H9 (cell line): ENCODE results near the gene MOCS1. TPM values are rescaled to one million over a fixed set of nuclear protein-coding genes. Genes with fewer than 3 reads are reported as not detected.
A peak's percentile ranks its signal among the peaks of the same experiment; 100 is the strongest.

Source experiments
- DNase-seq: peaks from one replicate; pipeline ENCODE4 v3.0.0-alpha.2; 2017
- H2AFZ ChIP-seq: one replicate; pipeline ENCODE4 v1.6.1; 2013; ENCODE audit warnings: mild to moderate bottlenecking, low read length, control low read depth, moderate library complexity
- H2AK5ac ChIP-seq: 2 replicates; pipeline ENCODE4 v1.6.1; 2013; ENCODE audit warnings: low read length, control low read depth, mixed read lengths; ENCODE audit not compliant: insufficient read length
- H2BK120ac ChIP-seq: one replicate; pipeline ENCODE4 v1.6.1; 2013; ENCODE audit warnings: low read depth, mild to moderate bottlenecking, low read length, control low read depth, inconsistent platforms; ENCODE audit not compliant: poor library complexity, severe bottlenecking
- H2BK12ac ChIP-seq: 2 replicates; pipeline ENCODE4 v1.6.1; 2013; ENCODE audit warnings: low read length, control low read depth, mixed read lengths, low read depth; ENCODE audit not compliant: insufficient read length
- H2BK15ac ChIP-seq: 2 replicates; pipeline ENCODE4 v1.6.1; 2013; ENCODE audit warnings: low read depth, low read length, control low read depth
- H2BK20ac ChIP-seq: one replicate; pipeline ENCODE4 v1.6.1; 2013; ENCODE audit warnings: low read depth, mild to moderate bottlenecking, low read length, control low read depth, inconsistent platforms; ENCODE audit not compliant: poor library complexity, severe bottlenecking
- H2BK5ac ChIP-seq: 2 replicates; pipeline ENCODE4 v1.6.1; 2013; ENCODE audit warnings: low read length, control low read depth, mixed read lengths; ENCODE audit not compliant: insufficient read length
- H3K14ac ChIP-seq: 2 replicates; pipeline ENCODE4 v1.6.1; 2013; ENCODE audit warnings: low read length, control low read depth; ENCODE audit not compliant: insufficient read depth
- H3K18ac ChIP-seq: 2 replicates; pipeline ENCODE4 v1.6.1; 2013; ENCODE audit warnings: low read depth, mild to moderate bottlenecking, mixed read lengths, low read length, control low read depth; ENCODE audit not compliant: insufficient read length
- H3K23ac ChIP-seq: 2 replicates; pipeline ENCODE4 v1.6.1; 2013; ENCODE audit warnings: low read length, control low read depth, mixed read lengths, low read depth; ENCODE audit not compliant: insufficient read length
- H3K23me2 ChIP-seq: 2 replicates; pipeline ENCODE4 v1.6.1; 2013; ENCODE audit warnings: low read depth, mild to moderate bottlenecking, mixed read lengths, low read length, control low read depth; ENCODE audit not compliant: insufficient read length, poor library complexity, severe bottlenecking
- H3K27ac ChIP-seq: 2 replicates; pipeline ENCODE4 v1.5.1; 2013; ENCODE audit warnings: low read length, control low read depth, mixed read lengths, low read depth; ENCODE audit not compliant: insufficient read length
- H3K27me3 ChIP-seq: 2 replicates; pipeline ENCODE4 v1.6.1; 2013; ENCODE audit warnings: low read length, control low read depth, inconsistent platforms; ENCODE audit not compliant: insufficient read depth
- H3K4ac ChIP-seq: 2 replicates; pipeline ENCODE4 v1.6.1; 2013; ENCODE audit warnings: low read depth, mild to moderate bottlenecking, control low read depth, inconsistent platforms, low read length, moderate library complexity
- H3K4me1 ChIP-seq: 2 replicates; pipeline ENCODE4 v1.6.1; 2013; ENCODE audit warnings: low read length, control low read depth, inconsistent platforms; ENCODE audit not compliant: insufficient read depth
- H3K4me2 ChIP-seq: 2 replicates; pipeline ENCODE4 v1.6.1; 2013; ENCODE audit warnings: low read length, control low read depth, mixed read lengths; ENCODE audit not compliant: insufficient read length, insufficient read depth
- H3K56ac ChIP-seq: 2 replicates; pipeline ENCODE4 v1.6.1; 2013; ENCODE audit warnings: low read depth, mild to moderate bottlenecking, mixed read lengths, low read length, control low read depth; ENCODE audit not compliant: insufficient read length
- H3K79me1 ChIP-seq: 2 replicates; pipeline ENCODE4 v1.6.1; 2013; ENCODE audit warnings: low read depth, mild to moderate bottlenecking, moderate library complexity, low read length, control low read depth, inconsistent platforms; ENCODE audit not compliant: insufficient read depth, poor library complexity, severe bottlenecking
- H3K79me2 ChIP-seq: 2 replicates; pipeline ENCODE4 v1.6.1; 2013; ENCODE audit warnings: low read length, control low read depth, inconsistent platforms; ENCODE audit not compliant: insufficient read depth
- H3K9ac ChIP-seq: 2 replicates; pipeline ENCODE4 v1.6.1; 2013; ENCODE audit warnings: low read length, control low read depth, mixed read lengths; ENCODE audit not compliant: insufficient read length; ENCODE audit errors: extremely low read depth
- H3K9me3 ChIP-seq: one replicate; pipeline ENCODE4 v1.6.1; 2013; ENCODE audit warnings: low read depth, low read length, inconsistent platforms; ENCODE audit not compliant: control insufficient read depth
- H3T11ph ChIP-seq: one replicate; pipeline ENCODE4 v1.6.1; 2013; ENCODE audit warnings: mild to moderate bottlenecking, low read length, control low read depth, inconsistent platforms
- H4K20me1 ChIP-seq: one replicate; pipeline ENCODE4 v1.6.1; 2013; ENCODE audit not compliant: control insufficient read depth, insufficient read length, insufficient read depth
- H4K5ac ChIP-seq: 2 replicates; pipeline ENCODE4 v1.6.1; 2013; ENCODE audit warnings: low read depth, mild to moderate bottlenecking, mixed read lengths, low read length, control low read depth; ENCODE audit not compliant: insufficient read length
- H4K8ac ChIP-seq: replicated peaks from 2 replicates; pipeline ENCODE4 v1.6.1; 2013; ENCODE audit warnings: low read length, control low read depth, mixed read lengths, low read depth; ENCODE audit not compliant: insufficient read length
- H4K91ac ChIP-seq: 2 replicates; pipeline ENCODE4 v1.6.1; 2013; ENCODE audit warnings: low read depth, mild to moderate bottlenecking, moderate library complexity, mixed read lengths, low read length, control low read depth; ENCODE audit not compliant: insufficient read length
- H3K27ac Mint-ChIP-seq, 3 experiments: 2 replicates in 2 of 3; 3 replicates in 1 of 3; pipeline ENCODE4 v1.8.0; 2020 to 2021; ENCODE audit warnings: mixed read lengths in 3 of 3, mild to moderate bottlenecking in 1 of 3, moderate library complexity in 1 of 3
- H3K27me3 Mint-ChIP-seq: 2 replicates; pipeline ENCODE4 v1.8.0; 2021; ENCODE audit warnings: low read depth, mild to moderate bottlenecking, moderate library complexity, mixed read lengths
- H3K36me3 Mint-ChIP-seq, 3 experiments: 2 replicates in 2 of 3; 3 replicates in 1 of 3; pipeline ENCODE4 v1.8.0; 2020 to 2021; ENCODE audit warnings: low read depth in 3 of 3, mixed read lengths in 3 of 3; ENCODE audit not compliant: insufficient read depth in 1 of 3
- H3K4me1 Mint-ChIP-seq, 2 experiments: 2 replicates each; pipeline ENCODE4 v1.8.0; 2020; ENCODE audit warnings: mixed read lengths in 2 of 2
- H3K4me3 Mint-ChIP-seq, 2 experiments: 2 replicates in 1 of 2; 3 replicates in 1 of 2; pipeline ENCODE4 v1.8.0; 2020 to 2021; ENCODE audit warnings: mild to moderate bottlenecking in 2 of 2, mixed read lengths in 2 of 2, moderate library complexity in 1 of 2
- H3K9me3 Mint-ChIP-seq, 2 experiments: 2 replicates in 1 of 2; 3 replicates in 1 of 2; pipeline ENCODE4 v1.8.0; 2020; ENCODE audit warnings: mild to moderate bottlenecking in 2 of 2, mixed read lengths in 2 of 2, moderate library complexity in 1 of 2
- WGBS: extraction: QIAGEN DNeasy Blood & Tissue Kit; methylation state at CpG from one replicate; pipeline ENCODE4 v1.1.7; 2013; ENCODE audit warnings: missing lambda C conversion rate, low lambda C conversion rate, mixed read lengths; ENCODE audit not compliant: insufficient read length; ENCODE audit errors: extremely low coverage; 5-methylcytosine and 5-hydroxymethylcytosine counted together
- total RNA-seq: library from RNA; stranded (reverse); gene quantifications from 2 replicates; pipeline ENCODE4 v1.2.1, GENCODE V29; 2021
- TF ChIP-seq, protein P1 (sequence below): fragments of 200-600 bp; sonication (generic); conservative IDR thresholded peaks from 3 replicates; pipeline ENCODE4 v1.8.0; 2021; ENCODE audit warnings: antibody characterized with exemption, mild to moderate bottlenecking

MOCS1 gene
- total RNA-seq, 1 experiment from 2014 or later, result 15.2 TPM

DNA sequence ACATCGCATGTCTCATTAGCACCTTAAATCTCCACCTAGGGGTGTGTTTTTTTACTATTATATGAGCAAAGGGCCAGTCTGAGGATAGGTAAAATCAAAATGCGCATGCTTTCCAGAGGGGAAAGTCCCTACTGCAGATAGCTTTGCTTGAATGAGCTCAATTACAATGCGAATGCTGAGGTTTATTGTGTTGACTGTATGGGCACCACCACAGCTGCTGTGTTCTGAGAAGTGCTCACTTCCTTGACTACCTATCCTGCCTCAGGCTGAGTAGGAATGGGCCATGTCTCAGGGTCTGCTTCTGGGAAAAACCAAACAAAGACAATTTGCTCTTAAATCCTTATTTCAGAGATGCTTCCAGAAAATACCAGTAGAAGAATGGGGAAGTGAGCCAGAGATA lies 36.6 kb downstream of the MOCS1 start:
- Histone ChIP-seq H3K27ac (no peak overlapping the region), H2BK15ac (no peak overlapping the region), H2BK120ac (no peak overlapping the region), H3K56ac (no peak overlapping the region), H3K9me3 (no peaks in the 10 kb centered on the region), H2BK12ac (no peak overlapping the region), H3K4me1 (peaks cover 10% of the 10 kb centered on the region; the same call in 1 of the 2 replicates), H3K23ac (no peak overlapping the region), H3K9ac (no peak overlapping the region), H3K4ac (no peak overlapping the region), H3K23me2 (no peaks in the 10 kb centered on the region), H3K4me2 (no peak overlapping the region), H4K20me1 (no peaks in the 10 kb centered on the region), H3K18ac (no peak overlapping the region), H4K8ac (no peak overlapping the region), H3K27me3 (no peaks in the 10 kb centered on the region), H4K91ac (no peak overlapping the region), H2BK20ac (no peak overlapping the region), H2AFZ (no peak overlapping the region), H3K79me1 (no peaks in the 10 kb centered on the region), H3T11ph (no peak overlapping the region), H2BK5ac (no peak overlapping the region), H2AK5ac (no peak overlapping the region), H4K5ac (no peak overlapping the region), H3K79me2 (no peaks in the 10 kb centered on the region), H3K14ac (no peak overlapping the region)
- H3K27me3 Mint-ChIP-seq, result peaks cover 7% of the 10 kb centered on the region
- peak overlapping the region in 1 of 3 experiments; percentile 74; a peak in 3 of 7 replicates for H3K27ac Mint-ChIP-seq
- H3K9me3 Mint-ChIP-seq, result peaks cover 0 to 2% of the 10 kb centered on the region in 2 experiments; a peak in 1 of 5 replicates
- DNase-seq, result no peak
- peaks cover 0 to 4% (median 0%) of the 10 kb centered on the region in 3 experiments; a peak in 3 of 7 replicates for H3K36me3 Mint-ChIP-seq
- peaks cover 15 to 16% of the 10 kb centered on the region in 2 experiments for H3K4me1 Mint-ChIP-seq
- TF ChIP-seq, protein P1, sequence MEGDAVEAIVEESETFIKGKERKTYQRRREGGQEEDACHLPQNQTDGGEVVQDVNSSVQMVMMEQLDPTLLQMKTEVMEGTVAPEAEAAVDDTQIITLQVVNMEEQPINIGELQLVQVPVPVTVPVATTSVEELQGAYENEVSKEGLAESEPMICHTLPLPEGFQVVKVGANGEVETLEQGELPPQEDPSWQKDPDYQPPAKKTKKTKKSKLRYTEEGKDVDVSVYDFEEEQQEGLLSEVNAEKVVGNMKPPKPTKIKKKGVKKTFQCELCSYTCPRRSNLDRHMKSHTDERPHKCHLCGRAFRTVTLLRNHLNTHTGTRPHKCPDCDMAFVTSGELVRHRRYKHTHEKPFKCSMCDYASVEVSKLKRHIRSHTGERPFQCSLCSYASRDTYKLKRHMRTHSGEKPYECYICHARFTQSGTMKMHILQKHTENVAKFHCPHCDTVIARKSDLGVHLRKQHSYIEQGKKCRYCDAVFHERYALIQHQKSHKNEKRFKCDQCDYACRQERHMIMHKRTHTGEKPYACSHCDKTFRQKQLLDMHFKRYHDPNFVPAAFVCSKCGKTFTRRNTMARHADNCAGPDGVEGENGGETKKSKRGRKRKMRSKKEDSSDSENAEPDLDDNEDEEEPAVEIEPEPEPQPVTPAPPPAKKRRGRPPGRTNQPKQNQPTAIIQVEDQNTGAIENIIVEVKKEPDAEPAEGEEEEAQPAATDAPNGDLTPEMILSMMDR, result no peak
- WGBS, result no CpG with 5 or more reads among the region's 3 CpGs
- no peak overlapping the region for H3K4me3 Mint-ChIP-seq
